MM.1S (cell line): ENCODE data around the gene CCBE1.

ENCODE experiments used
- CTCF ChIP-seq: fragments of 300-600 bp; sonication (generic); IDR thresholded peaks from 2 replicates; pipeline ENCODE4 v1.5.1; 2016; ENCODE audit warnings: antibody characterized with exemption, low read length, mixed read lengths
- EZH2 ChIP-seq: fragments of 300-600 bp; sonication (generic); optimal IDR thresholded peaks from 2 replicates; pipeline ENCODE3; 2017; ENCODE audit warnings: low read depth, mild to moderate bottlenecking, antibody characterized with exemption, low read length, mixed read lengths
- EZH2phosphoT487 ChIP-seq: fragments of 300-600 bp; sonication (generic); IDR thresholded peaks from 2 replicates; pipeline ENCODE4 v1.6.1; 2018; ENCODE audit warnings: antibody characterized with exemption, low read length

GRCh38 chr18:59448546-59448945, 248.7 kb downstream of the CCBE1 start:
- TF ChIP-seq CTCF, result no peak
- no peak for TF ChIP-seq EZH2
- TF ChIP-seq EZH2phosphoT487, result no peak
